Measurements from ENCODE around the gene VSIG4.

VSIG4 gene

DNA sequence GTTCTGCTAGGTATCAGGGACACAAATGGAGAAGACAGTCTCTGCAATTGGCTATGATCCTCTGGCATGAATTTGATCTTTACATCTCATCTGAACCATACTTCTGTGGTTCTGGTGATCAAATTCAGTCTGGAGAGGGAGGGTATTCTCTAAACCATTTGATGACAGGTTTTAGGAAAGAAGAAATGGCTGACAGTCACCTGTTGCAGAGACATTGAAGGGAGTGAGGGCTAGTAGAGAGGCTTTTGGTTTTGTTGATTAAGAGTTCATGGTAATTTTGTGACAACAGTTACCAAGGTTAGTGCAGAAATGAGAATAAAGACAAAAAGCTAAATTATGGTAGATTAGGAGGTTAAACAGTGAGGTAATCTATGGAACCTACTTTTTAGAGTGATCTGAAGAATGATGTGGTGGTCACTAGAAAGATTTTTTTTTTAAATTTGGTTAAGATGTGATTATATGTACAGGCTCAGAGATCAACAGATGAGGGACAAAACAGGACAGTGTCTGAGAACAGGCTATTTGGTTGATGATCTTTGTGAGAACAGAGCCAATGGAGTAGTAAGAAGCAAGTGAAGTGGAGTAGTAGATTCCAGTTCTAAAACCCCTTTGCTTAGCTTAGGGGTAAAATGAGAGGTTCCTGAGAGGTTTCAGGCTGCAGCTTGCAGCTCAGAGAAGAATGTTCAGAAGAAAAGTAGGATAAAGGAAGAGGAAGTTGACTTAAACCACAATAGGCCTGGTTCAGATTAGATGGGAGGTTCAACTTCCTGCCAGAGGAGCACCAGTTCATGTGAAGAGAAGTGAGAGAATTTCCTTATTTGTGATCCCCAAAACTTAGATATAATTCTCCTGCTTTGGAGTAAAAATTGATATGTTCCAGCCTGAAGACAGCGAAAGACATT is 34.7 kb downstream of the VSIG4 start:
- ChIA-PET CTCF (interaction anchor here (1.1 to 2.4 kb wide), 2 partner anchors 10 to 12 kb away, joined by 3 to 7 read pairs; no protein-coding TSS in a partner anchor), POLR2A (no interaction called here)
- TF ChIP-seq, protein P1, sequence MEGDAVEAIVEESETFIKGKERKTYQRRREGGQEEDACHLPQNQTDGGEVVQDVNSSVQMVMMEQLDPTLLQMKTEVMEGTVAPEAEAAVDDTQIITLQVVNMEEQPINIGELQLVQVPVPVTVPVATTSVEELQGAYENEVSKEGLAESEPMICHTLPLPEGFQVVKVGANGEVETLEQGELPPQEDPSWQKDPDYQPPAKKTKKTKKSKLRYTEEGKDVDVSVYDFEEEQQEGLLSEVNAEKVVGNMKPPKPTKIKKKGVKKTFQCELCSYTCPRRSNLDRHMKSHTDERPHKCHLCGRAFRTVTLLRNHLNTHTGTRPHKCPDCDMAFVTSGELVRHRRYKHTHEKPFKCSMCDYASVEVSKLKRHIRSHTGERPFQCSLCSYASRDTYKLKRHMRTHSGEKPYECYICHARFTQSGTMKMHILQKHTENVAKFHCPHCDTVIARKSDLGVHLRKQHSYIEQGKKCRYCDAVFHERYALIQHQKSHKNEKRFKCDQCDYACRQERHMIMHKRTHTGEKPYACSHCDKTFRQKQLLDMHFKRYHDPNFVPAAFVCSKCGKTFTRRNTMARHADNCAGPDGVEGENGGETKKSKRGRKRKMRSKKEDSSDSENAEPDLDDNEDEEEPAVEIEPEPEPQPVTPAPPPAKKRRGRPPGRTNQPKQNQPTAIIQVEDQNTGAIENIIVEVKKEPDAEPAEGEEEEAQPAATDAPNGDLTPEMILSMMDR (IDR thresholded peaks at IDR 0.05; ENCODE audit: control extremely low read depth, extremely low read depth, low read depth, missing control alignments), result no peak
- no peak for DNase-seq (ENCODE audit: extremely low spot score)

DNA sequence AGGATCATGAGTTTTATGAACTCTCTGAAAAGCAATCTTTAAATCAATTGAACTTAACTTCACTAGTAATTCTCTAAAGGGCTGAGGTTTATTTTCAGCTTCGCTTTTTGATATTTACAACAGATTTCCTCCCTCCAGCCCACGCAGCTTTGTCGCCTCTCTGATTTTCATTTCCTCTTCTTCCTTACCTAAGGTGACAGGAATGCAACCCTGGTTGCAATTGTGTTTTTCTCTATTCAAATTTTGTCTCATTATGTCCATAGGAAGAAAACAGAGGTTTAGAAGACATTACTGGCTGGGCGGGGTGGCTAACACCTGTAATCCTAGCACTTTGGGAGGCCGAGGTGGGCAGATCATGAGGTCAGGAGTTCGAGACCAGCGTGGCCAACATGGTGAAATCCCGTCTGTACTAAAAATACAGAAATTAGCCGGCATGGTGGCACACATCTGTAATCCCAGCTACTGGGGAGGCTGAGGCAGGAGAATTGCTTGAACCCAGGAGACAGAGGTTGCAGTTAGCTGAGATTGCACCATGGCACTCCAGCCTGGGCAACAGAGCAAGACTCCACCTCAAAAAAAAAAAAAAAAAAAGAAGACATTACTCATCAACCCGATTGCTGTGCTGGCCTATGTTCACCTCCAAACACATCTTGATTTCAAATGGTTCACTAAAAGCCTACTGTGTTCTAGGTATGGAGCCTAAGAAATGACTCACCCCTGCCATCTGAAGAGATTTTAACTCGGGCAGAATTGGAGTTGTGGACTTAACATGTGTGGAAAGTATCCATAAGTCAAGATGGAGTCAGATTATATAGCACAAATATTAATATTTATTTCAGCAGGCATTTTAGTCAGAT is 36.8 kb downstream of the VSIG4 start:
- TF ChIP-seq, protein P1 (IDR thresholded peaks at IDR 0.05; ENCODE audit: control extremely low read depth, extremely low read depth, low read depth, missing control alignments), result no peak
- CTCF ChIA-PET, result interaction anchor here (1.0 to 2.4 kb wide), 3 partner anchors 11 to 27 kb away, joined by 3 to 7 read pairs (median 4); no protein-coding TSS in a partner anchor
- POLR2A ChIA-PET, result interaction anchor here (0.7 kb wide), 1 partner anchor 297 kb away, joined by 3 read pairs; no protein-coding TSS in a partner anchor
- DNase-seq (ENCODE audit: extremely low spot score), result no peak

DNA sequence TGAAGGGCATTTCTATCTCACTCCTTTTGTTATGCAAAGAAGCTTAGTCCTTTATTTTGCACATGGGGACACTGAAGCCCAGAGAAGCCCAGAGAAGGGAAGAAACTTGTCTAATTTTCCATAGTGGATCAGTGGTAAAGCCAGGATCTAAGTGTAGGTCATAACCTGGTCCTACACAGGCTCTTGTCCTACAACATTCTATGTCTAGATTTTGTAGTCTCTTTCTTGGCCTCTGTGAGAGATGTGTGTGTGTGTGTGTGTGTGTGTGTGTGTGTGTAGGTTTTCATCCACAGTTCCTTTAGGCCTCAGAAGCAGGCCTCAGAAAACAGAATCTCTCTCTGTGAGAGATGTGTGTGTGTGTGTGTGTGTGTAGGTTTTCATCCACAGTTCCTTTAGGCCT is 38.3 kb downstream of the VSIG4 start:
- TF ChIP-seq, protein P1 (IDR thresholded peaks at IDR 0.05; ENCODE audit: control extremely low read depth, extremely low read depth, low read depth, missing control alignments), result no peak
- no peak for DNase-seq (ENCODE audit: extremely low spot score)
- ChIA-PET CTCF (interaction anchor here (0.9 to 3.6 kb wide), 2 partner anchors 8 to 405 kb away, joined by 3 to 9 read pairs; no protein-coding TSS in a partner anchor), POLR2A (no interaction called here)

DNA sequence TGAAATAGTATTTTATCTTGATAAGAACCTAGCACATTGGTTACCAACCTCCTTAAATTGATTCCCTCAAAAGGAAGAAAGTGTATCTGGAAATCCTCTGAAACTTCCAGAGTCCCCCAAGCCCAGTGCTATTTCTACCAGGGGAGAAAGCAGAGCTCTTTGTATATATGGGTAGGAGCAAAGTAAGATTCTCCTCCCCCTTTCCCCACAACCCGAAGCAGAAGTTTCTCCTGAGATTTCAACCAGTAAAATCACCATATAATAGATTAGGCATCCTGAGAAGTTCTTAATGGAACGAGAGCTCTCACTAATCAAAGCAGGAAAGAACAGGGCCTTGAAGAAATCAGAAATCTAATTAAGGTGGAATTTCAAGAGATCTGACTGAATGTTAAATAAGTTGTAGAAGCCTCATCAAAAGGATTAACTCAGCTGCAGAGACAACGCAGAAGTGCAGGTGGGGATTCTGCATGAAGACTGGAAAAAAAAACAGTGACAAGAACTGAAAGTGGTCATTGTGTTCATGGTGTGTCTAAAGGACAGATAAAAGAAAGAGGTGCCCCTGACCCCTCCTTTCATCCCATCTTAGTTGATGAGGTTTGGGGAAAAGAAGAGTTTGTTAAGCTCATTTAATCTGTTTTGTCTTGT is 39.1 kb downstream of the VSIG4 start:
- ChIA-PET CTCF (interaction anchor here (0.9 to 3.6 kb wide), 2 partner anchors 9 to 404 kb away, joined by 3 to 9 read pairs; no protein-coding TSS in a partner anchor), POLR2A (no interaction called here)
- TF ChIP-seq, protein P1 (IDR thresholded peaks at IDR 0.05; ENCODE audit: control extremely low read depth, extremely low read depth, low read depth, missing control alignments), result no peak
- no peak for DNase-seq (ENCODE audit: extremely low spot score)

DNA sequence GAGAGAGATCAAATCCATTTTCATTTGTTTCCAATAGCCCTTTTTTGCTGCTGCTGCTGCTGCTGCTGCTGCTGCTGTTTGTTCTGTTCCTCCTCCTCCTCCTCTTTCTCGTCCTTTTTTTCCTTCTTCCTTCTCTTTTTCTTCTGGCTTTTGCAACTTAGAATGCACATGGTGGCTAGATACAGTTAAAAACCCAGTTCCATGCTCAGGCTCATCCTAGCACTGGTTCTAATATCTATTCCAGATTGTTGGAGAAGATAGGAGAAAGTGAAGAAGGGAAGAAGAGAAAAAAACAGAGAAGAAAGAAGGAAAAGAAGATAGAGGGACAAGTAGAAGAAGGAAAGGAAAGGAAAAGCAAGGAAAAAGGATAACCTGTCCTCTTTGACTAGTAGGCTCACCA is 39.7 kb downstream of the VSIG4 start:
- no peak for DNase-seq (ENCODE audit: extremely low spot score)
- ChIA-PET CTCF (interaction anchor here (0.6 to 3.6 kb wide), 3 partner anchors 14 to 403 kb away, joined by 3 to 9 read pairs (median 4); no protein-coding TSS in a partner anchor), POLR2A (no interaction called here)
- TF ChIP-seq, protein P1 (IDR thresholded peaks at IDR 0.05; ENCODE audit: control extremely low read depth, extremely low read depth, low read depth, missing control alignments), result no peak
